Mesodermal cell (in vitro differentiated cells): Measurements from ENCODE around the gene ZCWPW1.

ENCODE experiments used
- H3K27ac ChIP-seq: 2 replicates; pipeline ENCODE4 v1.7.0; 2013; ENCODE audit warnings: mild to moderate bottlenecking, low read depth, low read length, moderate library complexity; ENCODE audit not compliant: severe bottlenecking
- H3K36me3 ChIP-seq: 2 replicates; pipeline ENCODE4 v1.7.1; 2013; ENCODE audit warnings: mild to moderate bottlenecking, low read length, moderate library complexity; ENCODE audit not compliant: control insufficient read depth, insufficient read depth
- H3K4me1 ChIP-seq: one replicate; pipeline ENCODE4 v1.7.1; 2013; ENCODE audit warnings: mild to moderate bottlenecking, low read length; ENCODE audit not compliant: insufficient read depth, control insufficient read depth, poor library complexity, severe bottlenecking
- H3K4me3 ChIP-seq: 2 replicates; pipeline ENCODE4 v1.7.0; 2013; ENCODE audit warnings: low read length, control low read depth, mild to moderate bottlenecking; ENCODE audit not compliant: insufficient read depth, poor library complexity, severe bottlenecking; ENCODE audit errors: extremely low read depth
- H3K9me3 ChIP-seq: 2 replicates; pipeline ENCODE4 v1.7.1; 2013; ENCODE audit warnings: mild to moderate bottlenecking, low read length, moderate library complexity; ENCODE audit not compliant: control insufficient read depth
- WGBS, 2 experiments: methylation state at CpG; one replicate each; pipeline ENCODE4 v1.1.5; 2013; ENCODE audit warnings: missing lambda C conversion rate in 2 of 2; ENCODE audit not compliant: insufficient coverage in 2 of 2; 5-methylcytosine and 5-hydroxymethylcytosine counted together

ZCWPW1 gene

DNA sequence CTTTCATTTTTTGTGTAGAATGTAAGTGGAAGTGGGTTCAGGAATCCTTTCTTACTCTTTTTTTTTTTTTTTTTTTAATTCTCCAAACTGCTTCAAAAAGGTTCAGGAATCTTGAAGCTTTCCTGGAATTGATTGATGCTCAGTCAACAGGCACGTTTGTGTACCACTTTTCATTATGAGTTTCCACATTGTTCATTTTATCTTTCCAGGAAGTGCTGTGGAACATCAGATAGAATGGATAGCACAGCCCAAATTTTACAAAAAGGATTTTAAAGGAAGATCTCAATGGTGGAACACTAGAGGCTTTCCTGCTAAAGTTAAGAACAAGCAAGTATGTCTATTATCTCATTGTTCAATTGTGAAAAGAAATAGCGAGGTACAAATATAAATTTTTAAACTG is 9.7 kb upstream of the ZCWPW1 start:
- no peaks in the 10 kb centered on the region for H3K4me1 ChIP-seq
- WGBS, 2 experiments, result no CpG with 5 or more reads among the region's 2 CpGs
- no peak overlapping the region for H3K4me3 ChIP-seq
- H3K36me3 ChIP-seq, result peaks cover 25% of the 10 kb centered on the region
- H3K9me3 ChIP-seq, result no peaks in the 10 kb centered on the region
- peak overlapping the region; percentile 10 for H3K27ac ChIP-seq

GRCh38 chr7:100437150-100438100 is 8.9 kb upstream of the ZCWPW1 start:
- H3K27ac ChIP-seq, result peak overlapping the region; percentile 10
- peaks cover 32% of the 10 kb centered on the region for H3K36me3 ChIP-seq
- H3K4me3 ChIP-seq, result no peak overlapping the region

DNA sequence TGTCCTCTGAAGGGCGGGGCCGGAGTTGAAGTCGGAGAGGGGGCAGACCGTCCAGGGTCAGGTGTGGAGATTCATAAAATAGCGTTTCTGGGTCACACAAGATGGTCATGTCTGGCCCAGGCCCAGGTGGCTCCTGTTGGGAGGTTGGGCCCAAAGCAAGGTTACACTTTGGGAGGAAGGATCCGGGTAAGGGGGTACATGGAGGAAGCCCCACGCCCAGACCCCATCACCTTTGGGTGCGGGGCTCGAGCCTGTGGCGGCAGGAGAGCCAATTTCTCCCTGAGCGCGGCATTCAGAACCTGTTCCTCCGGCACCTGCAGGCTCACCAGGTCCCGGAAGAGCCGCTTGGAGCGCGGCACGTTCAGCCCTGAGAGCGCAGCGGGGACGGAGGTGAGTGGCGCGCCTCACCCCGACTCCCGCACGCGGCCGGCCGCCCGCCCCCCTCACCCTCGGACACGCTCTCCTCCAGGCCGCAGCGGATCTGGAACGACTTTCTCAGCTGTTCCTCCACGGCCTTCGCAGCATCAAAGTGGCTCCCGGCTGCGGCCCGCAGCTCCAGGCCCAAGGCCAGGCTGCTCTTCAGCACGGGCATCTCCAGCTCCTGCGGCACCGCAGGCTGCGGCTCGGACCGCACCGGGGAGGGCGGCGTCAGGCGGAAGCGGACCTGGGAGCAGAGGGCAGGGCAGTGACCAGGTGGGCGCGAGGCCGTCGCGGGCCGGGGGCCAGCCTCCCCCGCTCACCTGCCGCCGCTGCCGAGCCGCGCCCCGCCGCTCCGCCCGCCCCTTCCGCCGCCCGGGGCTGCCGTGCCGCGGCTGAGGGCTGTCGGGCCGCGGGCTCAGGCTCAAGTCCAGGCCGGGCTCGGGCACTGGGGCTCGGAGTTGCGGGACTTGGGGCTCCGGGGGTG is 7.2 kb upstream of the ZCWPW1 start:
- Histone ChIP-seq H3K9me3 (no peaks in the 10 kb centered on the region), H3K36me3 (peaks cover 50% of the 10 kb centered on the region), H3K27ac (peak overlapping the region; percentile 83), H3K4me1 (peaks cover 14% of the 10 kb centered on the region), H3K4me3 (peak overlapping the region; percentile 69)
- 3% methylated on average over 67 to 72 of the region's 81 CpGs for WGBS, 2 experiments

More at GRCh38 chr7:100437150-100438100, 8.9 kb upstream of the ZCWPW1 start:
- 92 to 98% methylated on average over 15 to 20 of the region's 28 CpGs for WGBS, 2 experiments
- no peaks in the 10 kb centered on the region for H3K4me1 ChIP-seq
- no peaks in the 10 kb centered on the region for H3K9me3 ChIP-seq

DNA sequence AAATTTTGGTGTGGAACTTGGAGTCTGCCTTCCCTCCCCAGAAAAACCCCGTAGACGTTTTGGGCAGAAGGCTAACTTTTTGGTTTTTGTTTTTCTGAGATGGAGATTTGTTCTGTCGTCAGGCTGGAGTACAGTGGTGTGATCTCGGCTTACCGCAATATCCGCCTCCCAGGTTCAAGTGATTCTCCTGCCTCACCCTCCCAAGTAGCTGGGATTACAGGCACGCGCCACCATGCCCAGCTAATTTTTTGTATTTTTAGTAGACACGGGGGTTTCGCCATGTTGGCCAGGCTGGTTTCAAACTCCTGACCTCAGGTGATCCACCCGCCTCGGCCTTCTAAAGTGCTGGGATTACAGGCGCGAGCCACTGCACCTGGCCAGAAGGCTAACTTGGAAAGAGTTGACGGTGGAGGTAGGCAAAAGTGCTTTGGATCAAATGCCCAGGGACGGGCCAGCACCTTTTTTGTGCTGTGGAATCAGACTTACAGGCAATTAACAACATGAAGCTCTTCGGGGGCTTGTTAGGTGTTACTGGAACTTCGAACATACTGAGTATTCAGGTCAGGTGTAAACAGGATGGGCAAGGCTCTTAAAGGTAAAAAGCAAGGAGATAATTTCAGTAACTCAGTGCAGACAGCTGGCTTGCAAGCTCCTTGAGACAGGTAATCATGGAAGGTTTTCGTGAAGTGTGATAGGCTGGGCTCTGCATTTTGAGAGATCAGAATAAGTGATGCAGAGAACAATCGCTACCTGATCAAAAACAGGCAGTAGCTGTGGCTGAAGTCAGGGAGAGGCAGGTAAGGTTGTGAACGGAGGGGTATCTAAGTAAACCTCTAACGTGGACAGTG is 6.0 kb upstream of the ZCWPW1 start:
- peak overlapping the region; percentile 69 for H3K4me3 ChIP-seq
- H3K9me3 ChIP-seq, result no peaks in the 10 kb centered on the region
- H3K27ac ChIP-seq, result no peak overlapping the region
- H3K36me3 ChIP-seq, result peaks cover 52% of the 10 kb centered on the region
- WGBS, 2 experiments, result 90% methylated on average over 20 to 22 of the region's 22 CpGs
- peaks cover 15% of the 10 kb centered on the region for H3K4me1 ChIP-seq

DNA sequence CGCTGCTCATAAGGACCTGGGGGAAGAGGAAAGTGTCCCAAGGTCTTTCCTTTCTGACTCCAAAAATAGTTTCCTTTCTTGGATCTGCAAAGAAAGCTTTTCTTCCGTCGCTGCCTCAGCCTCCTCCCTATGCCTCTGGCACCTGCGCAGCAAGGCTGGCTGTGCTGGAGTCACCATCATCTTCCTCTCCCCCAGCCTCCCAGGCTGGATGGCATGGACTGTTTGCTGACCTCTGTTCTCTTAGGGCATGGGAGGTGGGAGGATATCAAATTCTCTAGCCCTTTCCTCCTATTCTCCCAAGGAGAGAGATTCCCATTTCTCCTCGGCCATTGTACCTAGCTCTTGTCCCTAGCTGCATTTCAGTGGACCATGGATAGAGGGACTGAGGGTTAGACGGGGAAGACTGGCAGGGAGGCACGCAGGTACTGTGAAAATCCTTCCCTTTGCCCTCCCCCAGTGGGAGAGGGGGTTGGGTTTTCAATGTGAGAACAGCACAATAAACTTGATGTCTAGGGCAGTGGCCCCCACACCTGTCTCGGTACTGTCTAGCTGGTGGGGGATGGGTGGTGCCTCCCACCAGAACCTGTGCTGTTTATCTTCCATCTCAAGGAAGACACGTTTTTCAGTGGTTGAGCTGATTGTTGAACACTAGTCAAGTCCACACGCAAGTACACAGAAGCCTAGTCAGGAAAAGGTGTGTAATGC is 5.2 kb upstream of the ZCWPW1 start:
- Histone ChIP-seq H3K4me3 (no peak overlapping the region), H3K27ac (no peak overlapping the region), H3K9me3 (no peaks in the 10 kb centered on the region), H3K4me1 (peaks cover 15% of the 10 kb centered on the region), H3K36me3 (peaks cover 52% of the 10 kb centered on the region)
- 90 to 93% methylated on average over 5 to 7 of the region's 10 CpGs for WGBS, 2 experiments

DNA sequence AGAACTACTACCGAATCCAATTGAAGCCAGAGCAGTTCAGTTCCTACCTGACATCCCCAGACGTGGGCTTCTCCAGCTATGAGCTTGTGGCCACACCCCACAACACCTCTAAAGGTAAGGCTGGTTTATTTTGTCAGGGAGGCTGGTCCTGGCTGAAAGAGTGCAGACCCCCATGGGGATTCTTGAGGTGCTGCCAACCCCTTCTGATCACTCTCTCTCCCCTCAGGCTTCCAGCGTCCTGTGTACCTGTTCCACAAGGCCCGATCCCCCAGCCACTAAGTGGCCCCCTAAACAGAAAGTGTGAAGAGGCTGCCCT is 4.7 kb upstream of the ZCWPW1 start:
- H3K27ac ChIP-seq, result no peak overlapping the region
- peaks cover 52% of the 10 kb centered on the region for H3K36me3 ChIP-seq
- H3K4me3 ChIP-seq, result no peak overlapping the region
- 89 to 100% methylated on average over 1 to 2 of the region's 4 CpGs for WGBS, 2 experiments
- H3K4me1 ChIP-seq, result peaks cover 15% of the 10 kb centered on the region
- no peaks in the 10 kb centered on the region for H3K9me3 ChIP-seq

GRCh38 chr7:100432621-100433275 is 4.2 kb upstream of the ZCWPW1 start:
- H3K9me3 ChIP-seq, result peaks cover 2% of the 10 kb centered on the region
- no peak overlapping the region for H3K4me3 ChIP-seq
- H3K27ac ChIP-seq, result no peak overlapping the region
- H3K4me1 ChIP-seq, result peaks cover 15% of the 10 kb centered on the region
- peaks cover 52% of the 10 kb centered on the region for H3K36me3 ChIP-seq
- 90 to 96% methylated on average over 18 to 21 of the region's 21 CpGs for WGBS, 2 experiments

DNA sequence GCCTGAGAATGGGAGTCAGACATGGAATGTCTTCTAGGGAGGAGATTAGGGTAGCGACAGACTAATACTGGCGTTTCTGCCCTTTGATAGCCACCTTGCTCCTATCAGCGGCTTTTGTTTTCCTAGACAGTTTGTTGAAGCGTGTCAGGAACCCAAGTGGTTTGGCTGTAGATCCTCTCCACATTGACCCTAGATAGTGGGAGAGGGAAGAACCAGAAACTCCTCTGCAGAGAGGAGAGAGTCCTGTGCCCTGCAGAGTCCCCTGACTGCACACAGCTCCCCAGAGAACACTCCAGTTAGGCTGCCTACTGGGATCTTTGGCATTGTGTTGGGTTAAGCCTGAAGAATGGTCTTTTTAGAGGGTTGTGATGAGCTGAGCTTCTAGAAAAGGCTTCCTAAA is 3.5 kb upstream of the ZCWPW1 start:
- H3K9me3 ChIP-seq, result peaks cover 4% of the 10 kb centered on the region
- WGBS, 2 experiments, result 93 to 100% methylated on average over 2 of the region's 4 CpGs
- no peak overlapping the region for H3K27ac ChIP-seq
- H3K36me3 ChIP-seq, result peaks cover 52% of the 10 kb centered on the region
- H3K4me1 ChIP-seq, result peaks cover 15% of the 10 kb centered on the region
- no peak overlapping the region for H3K4me3 ChIP-seq

- WGBS, 2 experiments, result 95 to 97% methylated on average over 21 to 22 of the region's 23 CpGs
- Histone ChIP-seq H3K36me3 (peaks cover 52% of the 10 kb centered on the region), H3K9me3 (peaks cover 4% of the 10 kb centered on the region), H3K4me1 (peaks cover 15% of the 10 kb centered on the region), H3K27ac (no peak overlapping the region), H3K4me3 (peak overlapping the region; percentile 78)
These were observed 2.8 kb upstream of the ZCWPW1 start for GRCh38 chr7:100431286-100431735.
